HG03064 (cell line): Measurements from ENCODE around the gene CRYL1.
A peak's percentile ranks its signal among the peaks of the same experiment; 100 is the strongest.

Source experiments
- ATAC-seq: cut with Tn5 transposase; IDR thresholded peaks from one replicate; pipeline ENCODE4 v1.9.1; 2021; ENCODE audit warnings: low read depth; ENCODE audit not compliant: unreplicated experiment

The CRYL1 gene

DNA sequence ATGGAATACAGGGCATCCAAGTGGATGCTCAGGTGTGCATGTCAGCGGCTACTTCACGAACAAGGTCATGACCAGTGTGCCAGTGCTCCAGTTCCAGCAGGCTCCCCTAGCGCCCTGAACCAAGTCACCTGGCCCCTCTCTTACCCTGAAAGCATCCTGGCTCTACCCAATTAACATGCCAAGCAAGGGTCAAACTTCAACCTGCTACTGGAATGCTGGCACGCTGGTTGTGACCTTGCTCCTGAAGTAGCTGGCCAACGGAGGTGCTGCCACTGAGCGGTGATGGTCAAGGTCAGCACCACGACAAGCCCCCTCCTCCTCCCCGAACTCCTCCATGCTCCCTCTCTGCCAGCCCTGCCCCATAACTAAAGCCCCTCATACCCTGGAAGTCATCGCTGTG lies 96.0 kb downstream of the CRYL1 start:
- ATAC-seq: no peak

DNA sequence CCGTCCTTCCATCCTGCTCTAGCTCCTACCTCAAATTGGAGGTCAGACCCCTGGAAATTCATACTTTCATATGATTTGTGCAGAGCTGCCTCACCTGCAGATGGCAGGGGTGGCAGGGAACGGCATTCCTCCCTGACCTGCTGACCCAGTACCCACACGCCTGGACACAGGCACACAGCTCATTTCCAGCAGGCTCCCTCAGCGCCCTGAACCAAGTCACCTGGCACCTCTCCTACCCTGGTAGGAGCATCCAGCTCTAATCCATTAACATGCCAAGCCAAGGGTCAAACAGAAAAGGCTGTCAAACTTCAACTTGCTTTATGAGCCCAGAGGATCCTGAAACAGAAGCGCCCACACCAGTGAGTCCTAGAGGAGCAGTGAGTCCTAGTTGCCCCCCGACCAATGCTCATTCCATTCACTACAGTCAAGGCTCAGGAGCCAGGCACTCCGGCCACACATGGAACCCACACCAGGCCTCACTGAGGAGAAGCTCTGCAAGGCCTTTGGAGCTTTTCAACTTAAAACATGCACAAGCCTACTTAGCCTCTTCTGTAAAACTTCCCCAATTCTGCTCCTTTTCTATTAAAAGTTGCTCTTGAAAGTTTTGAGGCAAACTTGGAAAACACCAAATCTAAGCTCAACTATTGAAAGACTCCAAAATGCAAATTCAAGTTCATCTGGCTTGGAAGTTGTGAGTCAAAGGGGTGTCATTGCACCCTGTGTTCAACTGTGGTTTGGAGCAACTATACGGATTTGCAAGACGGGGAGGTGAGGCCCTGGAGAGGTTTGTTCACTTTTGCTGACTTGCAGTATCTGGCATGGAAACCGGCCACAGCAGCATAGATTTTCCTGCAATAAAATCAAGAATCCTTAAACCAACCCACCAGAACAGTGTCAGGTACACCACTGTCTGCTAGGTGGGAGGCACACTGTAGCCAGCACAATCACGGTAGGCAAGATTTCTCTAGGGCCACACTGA lies 96.7 kb downstream of the CRYL1 start:
- ATAC-seq: no peak

DNA sequence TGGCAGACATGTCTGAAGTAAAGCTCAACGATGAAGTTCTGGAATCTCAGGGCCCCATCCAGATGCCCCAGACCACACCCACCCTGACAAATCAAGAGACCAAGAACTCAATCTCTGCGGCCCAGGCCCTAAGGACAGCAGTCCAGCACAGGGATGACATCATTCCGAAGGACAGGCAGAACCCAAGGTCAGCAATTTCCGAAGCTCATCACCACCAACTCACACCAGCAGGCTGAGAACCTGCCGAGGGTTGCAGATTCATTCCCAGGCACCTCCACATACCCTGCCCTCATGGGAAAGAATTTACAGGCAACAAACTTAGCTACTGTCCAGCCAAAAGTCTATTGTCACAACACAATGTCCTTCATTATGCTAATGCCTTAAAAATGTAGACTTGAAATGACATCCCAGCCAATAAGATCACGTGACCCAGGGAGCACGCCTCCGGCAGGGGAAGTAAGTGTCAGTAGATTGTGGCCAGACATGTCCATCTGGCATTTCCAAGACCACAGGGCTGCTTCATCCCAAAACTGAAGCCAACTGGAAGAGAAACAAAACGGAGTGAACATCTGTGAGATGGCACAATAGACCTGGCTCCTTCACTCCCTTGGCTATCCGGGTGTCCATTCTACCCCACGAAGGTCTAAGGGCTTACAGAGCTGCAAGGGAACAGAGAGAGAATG lies 98.8 kb downstream of the CRYL1 start:
- no peak for ATAC-seq

DNA sequence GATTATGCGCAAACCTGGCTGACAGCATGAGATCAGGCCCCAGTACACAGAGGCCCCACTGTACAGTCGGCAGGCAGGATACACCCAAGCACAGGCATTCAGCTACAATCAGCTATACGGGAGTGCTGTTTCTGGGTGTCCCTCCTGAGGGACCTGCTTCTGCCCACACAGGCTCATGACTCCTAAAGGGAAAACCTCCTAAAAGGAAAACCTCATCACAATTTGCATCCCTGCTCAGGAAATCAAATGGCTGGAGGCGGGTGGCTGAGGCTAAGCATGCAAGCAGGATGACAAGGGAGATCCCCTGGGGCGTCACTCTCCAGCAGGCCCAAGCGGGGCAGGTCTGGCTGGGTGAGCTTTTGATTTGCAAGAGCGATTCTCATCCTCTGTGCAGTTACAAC lies 99.8 kb downstream of the CRYL1 start:
- ATAC-seq: peak; percentile 83

DNA sequence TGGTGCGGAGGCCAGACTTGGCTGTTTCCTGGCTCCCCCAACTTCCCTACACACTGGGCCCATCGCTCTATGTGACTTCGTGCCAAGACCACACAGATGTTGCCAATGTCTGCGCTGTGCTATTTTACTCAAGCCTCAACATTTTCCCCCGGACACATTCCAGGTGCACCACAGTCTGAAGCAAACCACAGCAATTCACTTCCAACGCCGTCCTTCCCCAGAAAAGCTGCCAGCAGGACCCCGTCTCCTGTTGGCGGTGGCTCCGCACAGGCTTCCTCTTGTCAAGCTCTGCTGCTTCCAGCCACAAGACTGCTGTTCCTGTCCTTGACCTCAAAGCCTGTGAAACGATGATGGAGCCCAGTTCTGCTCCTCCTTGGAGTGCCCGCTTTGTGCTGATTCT lies 100.7 kb downstream of the CRYL1 start:
- ATAC-seq: no peak

DNA sequence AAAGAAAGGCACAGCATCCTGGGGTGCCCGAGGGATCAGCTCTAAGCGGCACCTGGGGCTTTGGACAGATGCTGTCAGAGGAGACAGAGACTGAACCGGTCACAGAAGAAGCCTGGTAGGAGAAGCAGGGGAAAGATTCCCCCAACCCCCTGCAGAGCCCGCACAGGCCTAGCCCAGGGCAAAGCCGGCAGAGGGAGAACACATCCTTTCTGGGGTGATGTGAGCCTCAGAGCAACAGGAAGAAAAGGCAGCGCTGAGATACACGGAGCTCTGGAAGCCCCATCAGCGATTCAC lies 101.2 kb downstream of the CRYL1 start:
- no peak for ATAC-seq

DNA sequence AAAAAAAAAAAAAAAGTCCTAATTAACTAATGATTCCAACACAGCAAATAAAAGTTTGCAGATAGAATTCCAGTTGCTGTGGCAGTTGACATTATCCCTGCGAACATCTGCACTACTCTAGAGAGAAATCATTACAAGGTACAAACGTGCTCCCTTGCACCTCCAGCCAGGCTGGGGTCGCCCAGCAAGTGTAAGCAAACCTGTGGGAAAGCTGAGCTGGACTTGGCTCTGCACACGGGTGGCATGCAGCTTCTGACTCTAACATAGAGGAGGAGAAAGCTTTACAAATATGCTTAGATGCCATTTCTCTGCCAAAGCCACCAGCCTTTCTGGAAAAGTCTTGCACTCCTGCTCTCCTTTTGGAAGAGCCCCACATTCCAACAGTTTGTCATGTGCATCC lies 103.3 kb downstream of the CRYL1 start:
- no peak for ATAC-seq

DNA sequence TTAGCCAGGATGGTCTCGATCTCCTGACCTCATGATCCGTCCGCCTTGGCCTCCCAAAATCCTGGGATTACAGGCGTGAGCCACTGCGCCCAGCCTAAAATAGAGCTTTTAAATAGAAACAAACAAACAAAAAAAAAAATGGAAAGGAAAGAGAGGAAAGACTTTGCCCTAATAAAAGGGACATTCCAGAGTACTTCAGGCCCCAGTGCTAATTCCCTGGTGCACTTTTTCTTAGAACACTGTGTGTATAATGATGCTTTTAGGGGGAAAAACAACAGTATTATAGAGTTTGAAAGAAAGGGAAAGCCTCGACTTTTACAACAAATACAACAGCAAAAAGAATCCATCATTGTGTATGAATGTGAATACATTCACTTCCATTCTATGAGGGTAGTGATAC lies 104.7 kb downstream of the CRYL1 start:
- ATAC-seq: no peak

DNA sequence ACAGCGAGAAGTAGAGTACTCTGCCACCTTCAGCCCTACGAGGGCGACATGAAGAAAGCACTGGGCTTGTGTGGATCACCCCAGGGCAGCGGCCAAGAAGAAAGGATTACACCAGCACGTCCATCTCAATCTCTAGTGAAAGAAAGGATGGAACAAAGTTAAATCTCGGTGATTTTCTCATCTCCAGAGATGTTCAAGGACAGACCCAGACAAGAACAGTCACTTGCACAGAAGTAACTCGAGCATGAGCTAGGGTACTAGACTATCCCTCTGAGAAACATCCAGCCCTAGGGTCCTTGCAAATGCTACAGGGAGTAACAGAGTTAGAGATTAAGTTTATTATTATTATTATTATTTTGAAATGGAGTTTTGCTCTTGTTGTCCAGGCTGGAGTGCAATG lies 106.7 kb downstream of the CRYL1 start:
- no peak for ATAC-seq

DNA sequence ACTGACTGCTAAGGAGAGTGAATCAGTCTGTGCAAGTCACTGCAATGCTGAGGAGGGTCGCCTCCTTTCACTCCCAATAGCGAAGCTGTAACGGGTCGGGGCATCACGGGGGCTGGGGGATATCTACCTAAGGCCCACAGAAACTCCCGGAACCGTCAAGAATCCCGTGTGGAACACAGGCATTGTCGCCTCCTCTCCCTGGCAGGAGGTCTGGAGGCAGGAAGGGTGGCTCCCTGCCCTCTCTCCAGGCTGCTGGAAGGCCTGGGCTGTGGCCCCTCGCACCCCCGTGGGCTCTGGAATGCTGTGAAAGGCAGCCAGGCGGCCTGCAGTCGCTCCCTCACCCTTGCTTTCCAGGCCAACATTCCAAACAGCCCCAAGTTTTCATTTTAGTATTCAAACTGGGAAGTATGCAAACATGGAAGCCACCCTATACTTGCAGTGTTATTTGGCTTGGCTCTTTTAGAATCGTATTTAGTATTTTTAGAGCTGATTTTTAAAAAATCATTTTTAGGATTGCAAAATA lies 109.4 kb downstream of the CRYL1 start:
- no peak for ATAC-seq

DNA sequence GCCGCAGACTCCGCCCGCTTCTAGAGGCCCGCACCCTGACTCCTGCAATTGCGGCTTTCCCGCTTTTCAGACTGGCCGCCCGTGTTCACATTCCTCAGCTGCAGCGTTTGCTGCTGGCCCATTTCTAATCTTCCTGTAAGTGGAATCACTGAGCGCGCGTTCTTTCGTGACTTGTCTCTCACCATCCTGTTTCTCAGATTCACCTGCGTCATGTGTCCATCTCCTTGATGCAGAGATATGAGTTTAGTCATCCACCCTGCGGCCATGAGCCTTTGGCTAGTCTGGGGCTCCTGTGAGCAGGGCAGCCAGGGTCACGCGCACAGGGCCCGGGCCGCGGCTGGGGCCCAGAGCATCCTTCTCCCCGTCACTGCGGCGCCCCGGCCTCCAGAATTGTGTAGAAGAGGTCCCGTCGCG lies 110.0 kb downstream of the CRYL1 start:
- no peak for ATAC-seq

DNA sequence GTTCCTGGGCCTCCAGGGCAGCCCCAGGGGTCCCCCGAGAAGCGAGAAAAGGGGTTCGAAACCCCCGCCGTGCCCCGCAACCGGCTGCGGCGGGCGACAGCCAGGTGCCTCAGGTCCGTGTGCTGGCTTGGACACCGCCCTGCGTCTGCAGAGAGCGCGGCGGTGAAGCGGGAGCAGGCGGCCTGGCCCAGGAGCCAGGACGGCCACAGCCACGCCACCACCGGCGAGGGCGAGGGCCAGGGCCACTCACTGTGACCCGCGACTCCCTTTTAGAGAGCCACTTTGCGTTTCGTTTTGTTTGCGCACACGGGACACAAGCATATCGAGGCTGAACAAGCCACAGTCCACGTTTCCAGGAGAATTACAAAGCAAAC lies 110.4 kb downstream of the CRYL1 start:
- no peak for ATAC-seq

DNA sequence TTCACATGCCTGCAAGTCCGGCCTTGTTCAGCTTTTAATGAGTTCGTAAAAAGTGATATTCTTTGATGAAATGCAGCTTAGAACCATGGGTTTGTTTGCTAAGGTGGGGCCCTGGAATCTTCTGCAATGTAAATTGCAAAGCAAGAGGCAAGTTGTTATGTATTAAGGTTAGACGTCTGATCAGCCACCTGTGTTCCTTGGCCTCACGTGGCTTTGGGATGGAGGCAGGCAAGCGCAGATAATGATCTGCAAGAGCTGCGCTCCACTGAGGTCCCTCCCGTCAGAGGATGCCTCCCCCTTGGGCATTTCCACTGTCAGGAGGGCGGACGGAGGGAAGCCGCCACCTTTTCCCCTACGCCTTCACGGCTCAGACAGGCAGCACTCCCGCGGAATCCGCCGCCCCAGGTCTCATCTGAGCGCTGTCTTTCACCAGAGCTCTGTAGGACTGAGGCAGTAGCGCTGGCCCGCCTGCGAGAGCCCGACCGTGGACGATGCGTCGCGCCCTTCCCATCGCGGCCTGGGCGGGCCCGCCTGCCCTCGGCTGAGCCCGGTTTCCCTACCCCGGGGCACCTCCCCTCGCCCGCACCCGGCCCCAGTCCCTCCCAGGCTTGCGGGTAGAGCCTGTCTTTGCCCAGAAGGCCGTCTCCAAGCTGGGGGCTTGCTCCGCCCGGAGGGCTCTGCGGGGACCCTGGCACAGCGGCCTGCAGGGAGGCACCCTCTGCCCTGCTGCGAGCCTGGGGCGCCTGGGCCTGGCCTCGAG lies 110.9 kb downstream of the CRYL1 start:
- ATAC-seq: no peak

DNA sequence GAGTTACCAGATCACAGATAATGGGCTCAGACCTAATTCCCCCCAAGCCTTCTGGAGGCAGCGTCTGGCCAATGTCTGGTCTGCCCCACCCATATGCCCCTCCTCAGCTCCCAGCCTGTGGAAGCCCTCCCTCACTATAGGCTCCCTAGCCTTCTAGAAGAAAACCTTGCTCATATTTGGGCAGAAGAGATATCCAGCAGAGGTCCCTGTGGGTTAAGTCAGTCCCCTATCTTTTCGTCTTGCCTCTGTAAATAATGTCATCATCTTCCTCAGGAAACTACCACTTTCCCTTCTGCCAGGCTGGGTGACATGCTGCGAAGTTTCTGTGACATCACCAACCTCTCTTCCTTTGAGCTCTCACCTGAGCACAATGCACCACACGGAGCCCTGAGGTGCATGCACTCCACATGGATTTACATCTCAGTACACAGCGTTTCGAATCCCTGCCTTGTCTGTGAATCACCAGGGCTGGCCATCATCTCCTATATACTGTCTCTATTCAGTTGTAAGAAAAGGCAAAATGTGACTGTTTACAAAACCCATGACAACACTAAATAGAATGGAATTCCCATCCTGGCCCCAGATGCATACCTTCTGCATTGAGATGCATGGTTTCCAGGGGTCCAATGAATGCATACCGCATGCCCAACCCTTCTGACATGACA lies 112.8 kb downstream of the CRYL1 start:
- no peak for ATAC-seq

DNA sequence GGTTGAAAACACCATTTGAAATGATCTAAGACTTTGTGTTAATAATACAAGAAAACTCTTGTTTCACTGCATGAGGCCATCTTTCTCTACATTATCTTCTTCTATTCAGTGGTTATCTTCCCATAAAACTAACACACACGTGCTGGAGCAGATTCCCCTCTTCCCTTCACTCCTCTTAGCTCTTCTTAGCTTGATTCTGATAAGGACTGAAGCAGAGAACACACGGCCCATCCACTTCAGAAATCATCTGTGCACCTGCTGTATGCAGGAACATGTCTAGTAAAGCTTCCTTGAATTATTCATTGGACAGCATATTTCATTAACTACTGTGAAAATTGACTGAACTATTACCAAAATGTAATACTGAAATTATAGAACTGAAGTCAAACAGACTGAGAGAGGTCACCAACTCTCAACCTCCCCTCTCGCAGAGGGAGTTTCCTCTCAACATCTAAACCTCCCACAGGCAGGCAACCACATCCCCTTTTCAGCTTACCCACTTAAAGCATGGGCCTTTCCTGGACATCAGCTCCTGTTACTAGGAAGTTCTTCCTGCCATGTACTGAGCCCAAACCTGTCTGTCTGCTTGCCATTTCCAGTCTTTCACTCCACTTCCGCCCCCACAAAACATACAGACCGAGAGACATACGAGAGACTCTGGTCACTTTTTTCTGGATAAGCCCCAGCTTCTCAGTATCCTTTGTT lies 113.9 kb downstream of the CRYL1 start:
- peak; percentile 95 for ATAC-seq

DNA sequence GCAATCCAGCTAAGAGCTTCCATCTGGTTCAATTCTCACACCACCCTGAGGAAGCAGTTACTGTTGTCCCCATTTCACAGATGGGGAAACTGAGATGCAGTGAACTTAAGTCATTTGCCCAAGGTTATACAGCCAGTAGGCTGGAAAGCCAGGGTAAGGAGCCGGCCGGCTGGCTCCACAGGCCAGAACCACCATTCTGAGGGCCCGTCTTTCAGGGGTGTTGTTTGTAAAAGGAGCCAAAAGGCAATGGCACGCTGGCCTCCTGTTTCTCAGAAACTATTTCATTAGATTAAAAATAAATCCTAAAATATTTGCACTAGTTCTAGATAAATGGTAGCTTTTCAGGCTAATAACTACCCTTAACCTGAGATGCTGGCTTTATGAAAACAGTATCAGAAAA lies 114.9 kb downstream of the CRYL1 start:
- ATAC-seq: no peak

DNA sequence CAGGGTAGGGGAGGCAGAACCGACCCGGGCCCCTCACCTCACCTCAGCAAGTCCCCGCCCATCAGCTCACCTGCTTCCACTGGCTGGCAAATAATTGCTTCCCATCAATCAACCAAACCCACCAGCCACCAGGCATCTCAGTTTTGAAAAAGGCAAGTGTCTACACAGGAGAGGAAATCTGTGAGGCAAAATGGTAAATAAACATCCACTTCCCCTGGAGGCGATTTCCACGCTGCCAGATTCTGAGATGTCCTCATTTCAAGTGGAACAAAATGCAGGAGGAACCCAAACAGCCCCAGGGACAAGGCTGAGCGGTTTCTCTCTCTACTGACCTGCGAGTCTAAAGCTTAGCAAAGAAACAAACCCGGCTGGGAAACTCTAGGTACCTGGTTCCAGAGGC lies 117.5 kb downstream of the CRYL1 start:
- ATAC-seq: no peak

DNA sequence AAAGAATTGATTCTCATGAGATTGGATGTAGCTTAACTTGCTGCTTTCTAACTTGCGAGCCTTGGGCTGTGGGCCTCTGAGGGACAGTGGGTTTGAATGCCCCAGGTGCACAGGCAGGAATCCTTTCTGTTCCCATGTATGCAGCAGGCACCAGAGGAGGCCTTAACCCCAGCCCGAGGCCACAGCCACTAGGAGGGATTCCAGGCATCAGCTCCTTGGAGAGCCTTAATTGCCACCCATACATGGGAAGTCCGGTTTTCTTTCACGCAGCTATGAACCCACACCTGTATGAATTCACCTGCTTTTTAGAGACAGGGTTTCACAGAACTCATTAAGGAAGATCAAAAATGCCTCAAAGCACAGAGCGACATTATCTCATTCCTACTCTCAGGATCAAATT lies 117.9 kb downstream of the CRYL1 start:
- no peak for ATAC-seq

DNA sequence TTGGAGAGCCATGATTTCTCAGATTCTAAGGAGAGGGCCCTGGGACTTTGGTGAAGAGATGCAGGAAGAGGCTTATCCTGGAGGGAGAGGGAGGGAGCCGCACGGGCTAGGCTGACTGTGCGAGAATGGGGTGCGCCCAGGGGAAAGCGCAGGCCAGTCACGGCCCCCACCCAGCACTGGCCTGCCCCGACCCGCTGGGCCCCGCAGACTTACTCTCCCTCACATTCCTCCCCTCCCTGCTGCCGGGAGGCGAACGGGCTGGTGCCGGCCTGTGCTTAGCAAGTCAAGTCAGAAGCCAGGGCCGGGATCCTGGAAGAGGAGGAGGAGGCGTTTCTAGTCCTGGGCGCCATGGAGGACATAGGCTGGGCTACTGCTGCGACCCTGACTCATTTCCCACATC lies 120.0 kb downstream of the CRYL1 start:
- ATAC-seq: no peak
